Stimulated activated CD4-positive, alpha-beta T cell treated with anti-CD3 and anti-CD28 coated beads, TNF-alpha, amount 100 ng/mL, for 1 hour (primary cell): ENCODE measurements around the gene WBP1.
A peak's percentile ranks its signal among the peaks of the same experiment; 100 is the strongest.
"Not testable (repeated sequence)": the region's sequence is repeated elsewhere in the genome, so short reads cannot be mapped to it uniquely, and the experiment has no call there.

ENCODE experiments used
- DNase-seq, 3 donors: peaks; one replicate each; pipeline ENCODE4 v3.0.0-alpha.2; 2020; ENCODE audit warnings: low read depth in 3 of 3, low spot score in 1 of 3

The WBP1 gene

DNA sequence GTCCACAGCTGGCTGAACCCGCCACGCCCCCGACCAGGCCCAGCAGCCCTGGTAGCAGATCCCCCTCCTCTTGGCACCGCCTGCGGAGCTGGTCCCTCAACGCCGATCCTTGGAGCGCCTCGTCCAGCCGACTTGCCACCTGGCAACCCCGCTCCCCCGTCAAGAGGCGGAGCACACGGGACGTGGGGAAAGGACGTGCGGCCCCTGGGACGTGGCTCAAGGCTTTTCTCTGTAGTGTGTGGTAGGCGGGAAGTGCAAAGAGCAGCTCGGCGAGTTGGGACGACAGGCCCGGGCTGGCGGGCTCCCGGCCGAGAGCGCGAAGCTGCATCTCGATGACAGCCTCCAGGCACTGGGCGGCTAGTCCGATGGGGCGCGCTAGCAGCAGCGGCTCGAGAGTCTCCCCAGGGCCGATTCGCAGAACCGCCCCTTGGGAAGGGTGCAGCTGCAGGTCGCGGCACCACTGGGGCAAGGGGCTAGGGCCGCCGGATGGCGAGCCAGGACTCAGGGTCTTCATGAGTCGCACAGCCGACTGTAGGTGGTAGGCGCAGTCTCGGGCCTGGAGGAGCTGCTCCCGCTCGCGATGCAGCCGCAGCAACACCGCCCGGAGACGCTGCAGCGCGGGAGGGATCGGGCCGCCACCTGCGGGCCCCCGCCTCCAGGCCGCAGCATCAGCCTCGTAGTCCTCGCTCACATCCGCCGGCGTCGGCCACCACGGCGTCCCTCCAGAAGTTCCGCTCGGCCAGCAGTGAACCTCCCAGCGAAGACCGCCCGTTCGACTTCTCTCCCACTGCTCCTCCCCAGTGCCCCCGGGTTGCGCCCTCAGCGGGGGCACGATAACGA lies 23.9 kb downstream of the WBP1 start:
- DNase-seq = no peak

DNA sequence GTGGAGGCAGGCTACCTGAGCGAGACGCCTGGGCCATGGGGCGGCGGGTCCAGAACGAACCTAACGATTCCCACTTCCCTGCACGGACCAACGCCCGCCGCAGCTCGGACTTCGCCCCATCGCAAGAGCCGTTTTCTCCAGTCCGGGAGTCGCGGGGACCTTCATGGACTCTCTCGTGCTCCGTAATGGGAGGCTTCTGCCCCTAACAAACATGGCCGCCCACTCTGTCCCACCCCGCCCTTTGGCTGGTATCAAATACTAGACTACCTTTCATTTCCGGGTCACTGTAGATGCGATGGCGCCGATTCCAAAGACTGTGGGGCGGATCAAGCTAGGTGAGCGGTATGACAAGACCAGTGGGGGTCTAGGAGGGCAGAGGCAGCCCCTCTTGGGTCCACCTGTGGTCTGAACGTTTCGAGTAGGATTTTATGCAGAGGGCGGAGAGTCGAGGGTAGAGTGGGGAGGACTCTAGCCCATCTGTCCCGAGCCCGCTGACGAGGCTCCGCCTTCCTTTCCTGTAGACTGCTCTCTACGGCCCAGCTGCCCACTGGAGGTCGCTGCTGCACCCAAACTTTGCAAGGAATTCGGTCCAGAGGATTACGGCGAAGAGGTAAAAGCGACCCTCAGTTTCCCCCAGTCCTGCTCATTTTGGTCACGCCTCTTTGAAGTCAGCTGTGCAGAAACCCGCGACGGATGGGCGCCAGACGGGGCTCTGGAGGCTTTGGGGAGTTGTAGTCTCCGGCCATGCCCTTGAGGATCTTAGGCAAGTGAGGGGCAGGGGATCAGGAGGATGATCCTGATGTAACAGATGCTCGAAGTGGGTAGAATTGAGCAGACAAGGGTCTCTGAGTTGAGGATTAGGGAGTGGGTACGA lies 24.8 kb downstream of the WBP1 start, which contains the start of the genes CCDC142 and TTC31:
CCDC142 (minus strand) TSS at position 198 of the 874 bp plus-strand sequence; CDS start at position 37, 161 bp downstream.
TTC31 (plus strand) TSS at position 281 of the 874 bp plus-strand sequence; CDS start at position 296, 15 bp downstream.
- peak; percentile 78 to 83 (median 80) for DNase-seq

DNA sequence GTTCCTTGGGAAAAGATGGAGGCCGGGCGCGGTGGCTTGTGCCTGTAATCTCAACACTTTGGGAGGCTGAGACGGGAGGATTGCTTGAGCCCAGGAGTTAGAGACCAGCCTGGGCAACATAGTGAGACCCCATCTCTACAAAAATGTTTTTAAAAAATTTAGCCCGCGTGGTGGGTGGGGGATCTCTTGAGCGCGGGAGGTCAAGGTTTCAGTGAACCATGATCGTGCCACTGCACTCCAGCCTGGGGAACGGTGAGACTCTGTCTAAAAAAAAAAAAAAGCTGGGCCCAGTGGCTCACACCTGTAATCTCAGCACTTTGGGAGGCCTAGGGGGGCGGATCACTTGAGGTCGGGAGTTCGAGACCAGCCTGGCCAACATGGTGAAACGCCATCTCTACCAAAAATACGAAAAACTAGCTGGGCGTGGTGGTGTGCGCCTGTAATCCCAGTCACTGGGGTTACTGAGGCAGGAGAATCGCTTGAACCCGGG lies 25.5 kb downstream of the WBP1 start:
- DNase-seq = not testable (repeated sequence)

DNA sequence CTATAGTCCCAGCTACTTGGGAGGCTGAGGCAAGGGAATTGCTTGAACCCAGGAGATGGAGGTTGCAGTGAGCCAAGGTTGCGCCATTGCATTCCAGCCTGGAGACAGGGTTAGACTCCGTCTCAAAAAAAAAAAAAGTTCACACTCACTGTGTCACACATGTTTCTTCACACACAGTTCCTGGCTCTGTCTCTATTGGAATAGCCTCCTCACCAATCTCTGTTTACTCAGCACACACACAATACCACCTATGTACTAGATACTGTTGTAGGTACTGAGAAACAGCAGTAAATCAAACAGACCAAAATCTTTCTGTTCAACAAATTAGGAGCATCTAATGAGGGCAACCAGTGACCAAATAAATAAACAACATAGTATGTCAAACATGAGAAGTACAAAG lies 27.9 kb downstream of the WBP1 start:
- no peak for DNase-seq

DNA sequence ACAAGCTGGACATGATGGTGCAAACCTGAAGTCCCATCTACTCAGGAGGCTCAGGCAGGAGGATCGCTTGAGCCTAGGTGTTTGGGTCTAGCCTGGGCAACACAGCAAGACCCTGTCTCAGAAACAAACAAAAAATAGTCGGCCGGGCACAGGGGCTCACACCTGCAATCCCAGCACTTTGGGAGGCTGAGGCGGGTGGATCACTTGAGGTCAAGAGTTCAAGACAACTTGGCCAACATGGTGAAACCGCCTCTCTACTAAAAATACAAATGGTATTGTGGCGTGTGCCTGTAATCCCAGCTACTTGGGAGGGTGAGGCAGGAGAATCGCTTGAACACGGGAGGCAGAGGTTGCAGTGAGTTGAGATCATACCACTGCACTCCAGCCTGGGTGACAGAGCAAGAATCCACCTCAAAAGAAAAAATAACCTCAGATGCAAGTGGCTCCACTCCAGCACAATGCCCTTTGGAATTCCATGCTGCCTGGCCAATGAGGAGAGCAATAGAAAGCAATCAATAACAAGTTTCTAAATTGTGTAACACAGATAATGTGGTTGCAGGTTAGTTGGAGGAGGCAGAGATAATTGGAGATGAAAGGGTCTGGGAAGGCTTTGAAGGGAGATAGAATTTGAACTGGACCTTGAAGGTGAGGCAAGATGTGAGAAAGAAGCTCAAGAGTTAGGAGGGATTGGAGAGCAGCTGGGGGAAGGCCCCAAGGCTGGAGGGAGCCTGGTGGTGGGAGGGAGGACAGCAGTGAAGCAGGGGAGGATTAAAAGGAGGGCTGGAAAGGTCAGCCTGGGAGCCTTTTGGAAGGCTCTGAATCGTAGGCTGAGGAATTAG lies 30.6 kb downstream of the WBP1 start:
- no peak for DNase-seq

DNA sequence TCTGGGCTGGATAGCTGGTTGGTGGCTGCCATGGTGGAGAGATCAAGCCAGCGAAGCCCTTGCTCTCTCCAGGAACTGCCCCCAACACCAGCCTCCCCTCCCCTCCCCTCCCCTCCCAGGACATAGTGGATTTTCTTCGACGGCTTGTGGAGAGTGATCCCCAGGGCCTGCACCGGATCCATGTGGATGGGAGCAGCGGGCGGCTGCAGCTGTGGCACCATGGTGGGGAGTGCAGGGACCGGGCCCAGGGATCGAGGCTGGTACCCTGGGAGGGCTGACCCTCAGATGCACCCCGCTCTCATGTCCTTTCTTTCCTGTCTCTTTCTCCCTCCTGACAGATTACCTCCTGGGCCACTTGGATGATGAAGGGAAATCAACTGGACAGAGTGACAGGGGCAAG lies 31.7 kb downstream of the WBP1 start:
- DNase-seq = no peak

DNA sequence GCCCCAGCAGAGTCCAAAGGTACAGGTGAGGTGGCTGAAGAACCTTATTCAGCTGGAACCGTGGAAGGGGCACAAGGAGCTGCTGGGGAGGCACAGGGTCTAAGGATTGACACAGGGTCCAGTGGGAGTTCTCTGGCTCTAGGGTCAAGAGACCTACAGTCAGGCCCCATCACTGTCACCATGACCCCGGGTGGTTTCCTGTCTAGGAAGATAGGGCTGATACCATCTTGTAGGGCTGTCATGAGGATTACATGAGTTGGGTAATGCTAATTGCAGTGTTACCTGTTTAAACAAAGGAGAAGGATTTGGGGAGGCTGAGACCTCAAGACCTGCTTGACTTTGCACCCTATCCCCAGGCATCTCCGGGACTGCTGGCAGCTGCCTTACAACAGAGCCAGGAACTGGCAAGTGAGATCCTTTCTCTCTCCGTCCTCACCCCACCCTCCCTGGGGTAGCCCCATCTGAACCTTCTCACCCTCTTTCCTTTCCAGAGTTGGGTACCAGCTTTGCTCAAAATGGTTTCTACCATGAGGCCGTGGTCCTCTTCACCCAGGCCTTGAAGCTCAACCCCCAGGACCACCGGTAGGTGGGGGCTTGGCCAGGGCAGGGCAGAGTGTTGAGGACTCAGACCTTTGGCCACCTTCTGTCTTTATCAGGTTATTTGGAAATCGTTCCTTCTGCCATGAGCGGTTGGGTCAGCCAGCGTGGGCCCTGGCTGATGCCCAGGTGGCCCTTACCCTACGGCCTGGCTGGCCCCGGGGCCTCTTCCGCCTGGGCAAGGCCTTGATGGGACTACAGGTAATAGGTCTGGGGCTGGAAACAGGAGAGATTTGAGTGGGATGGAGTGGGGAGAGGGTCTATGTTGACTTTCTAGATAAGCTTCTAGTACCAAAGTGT lies 33.7 kb downstream of the WBP1 start:
- no peak for DNase-seq

DNA sequence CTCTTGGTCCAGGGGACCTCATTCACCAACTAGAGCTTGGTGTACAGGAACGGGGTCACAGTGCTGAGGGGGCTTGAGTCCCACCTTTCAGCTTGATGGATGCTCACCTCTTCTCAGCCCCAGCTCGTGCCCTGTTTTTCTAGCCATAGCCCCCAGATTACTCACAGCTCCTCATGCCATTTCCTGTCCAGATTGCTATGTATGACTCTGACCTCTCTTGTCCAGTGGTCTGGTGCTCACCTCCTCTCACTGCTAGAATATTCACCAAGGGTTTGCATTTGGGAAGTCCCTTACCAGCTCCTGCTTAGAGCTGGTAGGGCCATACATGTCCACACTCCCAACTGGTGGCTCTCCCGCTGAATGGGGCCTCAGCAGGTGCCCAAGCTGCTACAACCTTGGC lies 35.3 kb downstream of the WBP1 start:
- no peak for DNase-seq

DNA sequence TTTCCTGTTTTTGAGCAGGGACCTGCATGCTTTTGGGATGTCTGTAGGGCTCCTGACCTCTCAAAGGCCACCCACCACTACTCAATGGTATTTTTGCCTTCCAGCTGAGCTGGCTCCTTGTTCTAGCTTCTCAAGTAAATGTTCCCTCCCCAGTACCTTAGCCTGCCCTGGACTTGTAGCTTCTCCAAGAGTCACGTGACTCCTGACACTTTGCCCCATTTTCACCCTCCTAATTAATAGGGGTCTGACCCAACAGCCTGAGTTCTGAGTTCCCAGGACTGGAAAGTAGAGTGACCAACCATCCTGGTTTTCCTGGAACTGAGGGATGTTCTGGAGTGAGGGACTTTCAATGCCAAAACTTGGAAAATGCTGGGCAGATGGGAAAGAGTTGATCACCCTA lies 37.2 kb downstream of the WBP1 start:
- DNase-seq = no peak

DNA sequence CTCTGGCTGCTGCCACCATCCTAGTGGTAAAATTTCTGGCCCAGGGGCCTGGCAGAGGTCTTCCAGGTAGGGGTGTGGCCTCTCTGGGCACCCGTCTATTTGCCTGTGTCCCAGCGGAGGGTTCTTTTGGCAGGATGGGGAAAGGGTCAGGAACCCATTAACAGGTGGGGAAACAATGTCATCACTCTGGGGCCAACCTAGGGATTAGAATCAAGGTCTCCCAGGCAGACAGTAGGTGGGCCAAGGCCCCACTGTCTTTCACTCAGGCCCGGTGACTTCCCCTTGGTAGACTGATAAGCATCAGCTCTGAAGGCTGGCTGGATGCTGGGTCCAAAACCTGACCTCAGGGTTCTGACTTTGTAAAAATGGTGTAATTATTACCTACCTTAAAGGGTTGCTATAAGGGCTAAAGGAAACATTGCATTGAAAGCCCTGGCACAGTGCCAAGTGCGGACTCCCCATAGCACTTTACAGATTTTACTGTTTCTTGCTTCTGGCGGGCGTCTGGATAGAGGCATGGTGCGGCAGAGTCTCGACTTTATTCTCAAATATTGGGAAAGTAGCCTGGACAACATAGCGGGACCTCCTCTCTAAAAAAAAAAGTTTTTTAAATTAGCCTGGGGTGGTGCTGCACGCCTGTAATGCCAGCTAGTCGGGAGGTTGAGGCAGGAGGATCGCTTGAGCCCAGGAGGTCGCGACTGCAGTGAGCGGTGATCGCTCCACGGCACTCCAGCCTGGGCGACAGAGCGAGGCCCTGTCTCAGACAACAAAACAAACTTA lies 38.9 kb downstream of the WBP1 start:
- DNase-seq = no peak

DNA sequence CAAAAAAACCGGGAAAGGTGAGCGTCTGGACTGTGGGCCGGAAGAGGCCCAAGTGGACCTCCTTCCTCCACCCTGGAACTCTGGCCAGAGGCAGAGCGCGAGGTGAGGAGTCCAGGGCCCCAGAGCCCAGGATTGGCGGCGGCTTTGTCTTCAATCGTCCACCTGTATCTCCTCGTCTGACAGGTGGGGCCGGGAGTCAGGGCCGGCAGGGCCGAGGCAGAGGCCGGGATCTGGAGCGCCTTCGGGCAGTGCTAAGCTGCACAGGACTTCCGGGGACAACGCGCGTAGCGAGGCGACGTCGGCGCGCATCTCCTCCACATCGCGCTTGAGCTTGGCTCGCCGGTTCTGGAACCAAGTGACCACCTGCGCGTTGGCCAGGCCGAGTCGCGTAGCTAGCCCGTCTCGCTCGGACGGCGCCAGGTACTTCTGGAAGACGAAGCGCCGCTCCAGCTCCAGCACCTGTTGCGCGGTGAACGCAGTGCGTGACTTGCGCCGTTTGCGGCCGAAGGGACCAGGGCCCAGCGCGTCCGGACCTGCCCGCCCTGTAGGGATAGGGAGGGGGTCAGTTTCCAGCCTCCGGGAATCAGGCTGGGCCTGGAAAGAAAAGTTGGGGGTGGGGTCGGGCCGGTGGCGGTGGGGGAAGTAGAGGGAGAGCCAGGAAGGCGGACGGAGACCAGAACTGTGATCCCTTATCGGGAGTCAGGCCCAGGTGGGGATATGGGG lies 39.7 kb downstream of the WBP1 start:
- no peak for DNase-seq

DNA sequence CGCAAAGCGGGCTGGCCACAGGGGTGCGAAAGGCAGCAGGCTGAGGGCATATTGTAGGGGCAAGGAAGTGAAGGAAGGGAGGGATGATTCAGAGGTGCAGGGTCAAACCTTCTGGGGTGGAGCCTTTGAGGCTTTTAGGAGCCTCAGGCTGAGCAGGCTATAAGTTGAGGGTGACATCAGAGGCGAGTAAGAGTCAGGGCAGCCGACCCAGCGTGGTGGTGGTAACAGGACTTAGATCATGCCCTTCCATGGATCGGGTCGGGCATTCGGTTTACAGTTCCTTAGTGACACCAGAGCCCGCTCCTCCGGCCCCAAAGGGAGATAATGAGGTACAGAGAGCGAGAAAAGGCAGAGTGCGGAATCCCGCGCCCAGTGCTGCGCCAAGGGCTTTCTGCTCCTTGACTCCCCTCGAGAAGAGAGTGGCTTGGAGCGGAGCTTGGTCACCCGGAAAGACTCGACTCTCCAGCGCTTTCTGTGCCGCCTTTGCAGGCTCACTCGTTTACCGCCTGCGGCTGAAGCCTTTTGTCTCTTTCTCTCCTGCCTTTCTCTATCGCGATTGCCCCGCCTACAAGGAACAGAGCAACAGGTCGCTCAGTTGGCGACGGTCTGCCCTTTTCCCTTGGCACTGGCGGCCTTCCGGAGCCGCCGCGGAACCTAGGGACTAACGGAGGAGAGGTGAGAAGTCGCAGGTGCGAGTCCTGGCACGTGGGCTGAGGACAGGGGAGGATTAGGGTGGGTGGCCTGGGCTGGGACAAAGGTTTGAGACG lies 40.4 kb downstream of the WBP1 start:
- DNase-seq = no peak

DNA sequence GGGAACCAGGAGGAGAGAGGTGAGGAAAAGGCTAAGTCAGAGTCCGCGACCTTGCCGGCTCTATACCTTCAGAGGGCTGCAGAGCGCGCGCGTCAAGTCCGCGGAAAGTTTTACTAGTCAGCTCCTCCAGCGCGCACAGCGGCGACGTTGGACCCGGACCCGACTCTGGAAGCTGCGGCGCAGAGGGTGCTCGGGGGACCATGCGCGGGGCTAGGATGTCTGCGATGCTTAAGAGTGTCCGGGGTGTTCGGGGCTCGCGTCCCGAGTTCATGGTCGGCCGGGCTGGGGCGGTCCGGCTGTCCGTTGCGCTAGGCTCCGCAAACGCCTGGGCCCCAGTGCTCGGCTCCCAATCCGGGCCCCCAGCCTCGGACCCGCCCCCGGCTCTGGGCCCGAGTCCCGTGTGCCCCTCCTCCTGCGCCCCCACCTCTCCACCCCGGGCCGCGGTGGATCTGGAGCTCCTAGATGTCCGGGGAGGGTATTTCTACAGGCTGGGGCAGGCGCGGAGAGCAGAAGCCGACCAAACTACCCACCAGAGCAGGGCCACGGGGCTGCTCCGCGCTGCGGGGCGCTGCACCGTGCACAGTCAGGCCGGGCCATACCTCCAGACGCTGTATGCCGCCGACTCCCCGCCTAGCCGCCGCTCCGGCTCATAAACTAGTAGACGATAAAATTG lies 41.2 kb downstream of the WBP1 start, which contains the start of gene LBX2:
LBX2 (minus strand) TSS at position 337 of the 673 bp plus-strand sequence; CDS start at position 271, 66 bp downstream.
- DNase-seq = no peak

DNA sequence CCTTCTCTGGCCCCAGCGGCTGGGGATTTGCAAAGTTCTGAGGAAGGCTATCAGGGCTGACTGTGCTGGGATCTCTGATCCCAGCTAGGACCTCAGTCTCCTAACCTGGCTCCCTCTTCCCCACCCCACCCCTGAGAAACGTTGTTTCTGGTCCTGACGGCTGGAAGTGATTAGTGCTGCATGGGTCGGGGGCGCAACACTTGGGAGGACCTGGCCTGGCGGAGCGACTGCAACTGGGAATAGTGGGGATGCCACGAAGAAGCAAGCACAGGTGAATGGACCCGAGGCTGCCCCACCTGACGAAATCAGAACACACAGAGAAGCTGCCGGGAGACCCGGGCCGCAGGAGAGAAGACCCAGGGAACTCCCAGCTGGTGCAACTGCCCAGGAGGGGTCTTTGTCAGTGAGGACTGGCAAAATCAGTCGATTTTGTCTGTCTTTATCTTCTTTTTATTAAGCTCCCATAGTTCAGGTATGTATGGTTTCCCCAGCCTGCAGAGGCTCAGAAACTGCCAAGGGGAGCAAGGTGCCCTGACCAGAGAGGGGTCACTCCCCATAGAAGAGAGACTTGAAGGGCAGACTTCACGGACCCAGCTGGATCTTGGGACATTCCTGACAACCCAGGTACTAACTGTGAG lies 41.8 kb downstream of the WBP1 start:
- no peak for DNase-seq

DNA sequence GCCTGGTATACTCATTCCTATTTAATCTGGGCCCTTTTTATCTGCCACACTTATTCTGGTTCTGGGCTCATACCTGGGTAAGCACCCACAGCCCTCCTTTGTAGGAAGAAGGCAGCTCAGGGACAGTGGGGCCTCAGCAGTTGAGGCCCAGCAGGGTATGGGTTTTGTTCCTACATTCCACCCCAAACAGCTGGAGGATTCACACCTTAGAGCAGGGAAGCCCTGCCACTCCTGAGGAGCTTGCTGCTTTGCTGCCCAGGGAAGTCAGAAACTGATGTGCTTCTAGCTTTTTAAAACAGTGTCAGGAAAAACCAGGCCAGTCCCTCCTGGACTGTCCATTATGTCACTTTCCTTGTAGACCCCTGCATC lies 42.3 kb downstream of the WBP1 start:
- DNase-seq = no peak

DNA sequence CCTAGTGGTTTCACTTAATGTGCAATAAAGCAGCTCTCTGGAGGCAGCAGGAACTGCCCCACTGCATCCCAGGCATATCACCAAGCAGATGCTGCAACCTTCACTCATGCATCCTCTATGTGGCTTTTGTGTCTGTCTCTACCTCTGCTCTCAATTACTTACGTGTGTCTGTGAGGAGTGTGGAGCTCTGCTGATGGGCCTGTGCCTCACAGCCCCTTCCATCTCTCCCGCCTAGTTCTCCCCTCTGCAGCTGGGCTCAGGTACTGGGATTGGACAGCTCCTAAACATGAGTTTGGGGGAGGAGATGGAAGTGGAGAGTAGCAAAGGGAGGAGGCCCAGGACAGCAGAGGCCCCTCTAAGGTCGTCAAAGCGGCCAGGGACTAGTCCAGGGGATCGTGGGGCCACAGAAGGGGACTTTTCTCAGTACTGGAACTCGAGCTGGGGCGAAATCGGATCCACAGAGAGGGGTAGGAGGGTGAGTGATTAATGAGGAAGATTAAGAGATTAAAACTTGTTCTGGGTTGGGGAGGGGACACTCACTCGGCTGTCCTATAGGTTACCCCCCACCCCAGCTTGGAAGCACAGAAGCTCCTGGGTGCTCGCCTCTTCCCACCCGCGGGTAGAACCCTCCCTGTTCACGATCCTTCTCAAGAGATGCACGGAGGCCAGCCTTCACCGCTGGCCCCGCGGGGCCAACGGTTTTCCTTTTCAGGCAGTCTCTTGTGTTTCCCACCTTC lies 43.3 kb downstream of the WBP1 start:
- DNase-seq = no peak
